Fibroblast of pulmonary artery (primary cell): ENCODE measurements around the gene EXT2.

ENCODE experiments used
- DNase-seq: peaks from one replicate; pipeline ENCODE4 v3.0.0-alpha.2; 2010; ENCODE audit warnings: low read depth
- H3K4me3 ChIP-seq: replicated peaks from 2 replicates; pipeline ENCODE4 v1.5.1; 2011; ENCODE audit warnings: low read depth, mild to moderate bottlenecking, control low read depth, low read length, moderate library complexity
- TF ChIP-seq, protein P1 (sequence below): IDR thresholded peaks from 2 replicates; pipeline ENCODE4 v1.5.1; 2011; ENCODE audit warnings: mild to moderate bottlenecking, control low read depth, low read length, inconsistent platforms; ENCODE audit errors: missing control alignments

EXT2 gene

DNA sequence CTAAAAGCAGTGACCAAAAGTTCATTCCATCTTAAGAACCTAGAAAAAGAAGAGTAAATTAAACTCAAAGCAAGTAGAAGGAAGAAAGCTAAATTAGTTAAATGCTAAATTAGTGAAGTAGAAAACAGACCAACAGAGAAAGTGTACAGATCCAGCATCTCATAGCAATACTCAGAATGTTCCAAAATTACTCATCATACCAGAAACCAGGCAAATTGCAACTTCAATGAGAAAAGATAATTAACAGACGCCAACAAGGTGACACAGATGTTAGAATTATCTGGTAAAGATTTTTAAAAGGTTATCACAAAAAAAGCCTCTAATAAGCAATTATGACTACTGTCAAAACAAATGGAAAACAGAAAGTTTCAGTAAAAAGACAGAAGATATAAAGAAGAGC, 117.7 kb downstream of the EXT2 start:
- H3K4me3 ChIP-seq = no peak overlapping the region
- TF ChIP-seq, protein P1, sequence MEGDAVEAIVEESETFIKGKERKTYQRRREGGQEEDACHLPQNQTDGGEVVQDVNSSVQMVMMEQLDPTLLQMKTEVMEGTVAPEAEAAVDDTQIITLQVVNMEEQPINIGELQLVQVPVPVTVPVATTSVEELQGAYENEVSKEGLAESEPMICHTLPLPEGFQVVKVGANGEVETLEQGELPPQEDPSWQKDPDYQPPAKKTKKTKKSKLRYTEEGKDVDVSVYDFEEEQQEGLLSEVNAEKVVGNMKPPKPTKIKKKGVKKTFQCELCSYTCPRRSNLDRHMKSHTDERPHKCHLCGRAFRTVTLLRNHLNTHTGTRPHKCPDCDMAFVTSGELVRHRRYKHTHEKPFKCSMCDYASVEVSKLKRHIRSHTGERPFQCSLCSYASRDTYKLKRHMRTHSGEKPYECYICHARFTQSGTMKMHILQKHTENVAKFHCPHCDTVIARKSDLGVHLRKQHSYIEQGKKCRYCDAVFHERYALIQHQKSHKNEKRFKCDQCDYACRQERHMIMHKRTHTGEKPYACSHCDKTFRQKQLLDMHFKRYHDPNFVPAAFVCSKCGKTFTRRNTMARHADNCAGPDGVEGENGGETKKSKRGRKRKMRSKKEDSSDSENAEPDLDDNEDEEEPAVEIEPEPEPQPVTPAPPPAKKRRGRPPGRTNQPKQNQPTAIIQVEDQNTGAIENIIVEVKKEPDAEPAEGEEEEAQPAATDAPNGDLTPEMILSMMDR = no peak
- DNase-seq = no peak

DNA sequence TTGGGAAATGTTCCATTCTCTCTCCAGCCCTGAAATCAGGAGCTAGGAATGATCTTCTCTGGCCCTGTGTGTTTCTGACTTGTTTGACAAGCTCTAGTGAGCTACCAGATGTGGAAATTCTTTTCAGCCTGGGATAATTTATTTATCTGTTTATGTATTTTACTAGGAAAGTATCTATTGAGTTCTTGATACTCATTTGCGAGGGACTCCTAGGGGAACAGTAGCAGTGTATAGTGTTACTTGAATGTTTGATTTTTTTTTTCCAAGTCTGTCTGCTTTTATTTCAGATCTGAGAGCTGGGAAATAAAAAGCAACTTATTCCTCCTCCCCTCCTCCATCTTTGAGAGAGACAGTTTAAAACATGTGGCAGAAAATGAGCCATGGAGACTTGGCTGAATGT, 122.0 kb downstream of the EXT2 start:
- TF ChIP-seq, protein P1 = no peak
- no peak for DNase-seq
- no peak overlapping the region for H3K4me3 ChIP-seq

DNA sequence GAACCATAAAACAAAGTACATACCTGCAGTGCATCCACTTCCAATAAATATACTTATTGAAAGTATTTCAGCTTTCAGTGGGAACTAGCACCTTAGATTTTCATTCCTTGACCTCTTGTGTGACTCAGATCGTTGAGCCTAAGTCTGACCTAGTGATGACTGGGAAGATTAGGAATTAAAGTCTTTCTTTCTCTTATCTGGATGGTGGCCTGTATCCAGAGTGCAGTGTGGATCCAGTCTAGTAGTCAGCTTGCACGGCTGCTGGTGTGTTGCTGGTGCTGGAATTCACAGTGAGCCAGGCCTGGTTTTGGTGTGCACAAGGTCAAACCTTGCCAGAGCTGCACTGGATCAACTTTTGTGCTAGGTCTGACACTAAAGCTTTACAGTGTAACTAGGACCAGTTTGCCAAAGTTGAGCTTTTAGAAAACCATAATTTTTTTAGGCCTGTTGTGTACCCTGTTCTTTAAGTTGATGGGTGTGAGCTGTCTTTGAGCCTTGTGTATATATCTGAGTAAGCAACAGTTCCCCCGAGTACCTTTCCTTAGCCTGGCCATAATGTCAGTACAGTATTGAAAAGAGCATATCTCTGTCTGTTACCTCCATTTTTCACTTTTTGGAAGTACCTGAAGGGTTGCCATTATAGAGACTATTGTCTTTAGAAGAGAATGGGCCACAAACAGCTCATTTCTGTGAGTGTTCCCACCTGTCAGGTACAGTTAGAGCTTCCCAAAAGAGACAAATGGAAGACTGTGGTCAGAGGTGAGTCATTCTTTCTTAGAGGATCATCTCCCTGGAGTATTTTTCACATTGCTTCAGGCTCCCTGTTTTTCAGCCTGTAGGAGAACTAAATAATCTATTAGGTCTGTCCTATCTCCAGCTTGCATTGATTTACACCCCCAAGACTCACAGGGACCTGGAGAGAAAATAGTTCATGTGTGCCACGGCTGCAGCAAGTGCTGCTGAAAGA, 124.6 kb downstream of the EXT2 start:
- DNase-seq = no peak
- no peak overlapping the region for H3K4me3 ChIP-seq
- TF ChIP-seq, protein P1 = no peak

DNA sequence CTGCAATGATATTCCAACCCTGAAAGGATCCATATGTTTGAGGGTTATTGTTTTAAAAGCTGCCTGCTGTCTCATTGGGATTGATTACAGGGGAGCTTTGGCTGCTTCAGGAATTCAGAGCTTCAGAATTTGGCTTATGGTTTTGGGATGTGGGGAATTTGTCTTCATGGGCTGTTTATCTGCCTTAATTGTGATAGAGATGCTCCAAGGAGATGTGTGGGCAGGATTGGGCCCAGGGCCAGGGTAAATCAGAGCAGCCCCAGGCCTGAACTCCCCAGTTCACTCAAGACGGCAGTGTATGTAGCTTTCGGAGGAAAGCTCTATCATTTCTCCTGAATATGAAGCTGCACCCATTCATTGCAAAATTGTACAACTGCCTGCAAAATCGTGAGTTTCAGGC, 126.0 kb downstream of the EXT2 start:
- TF ChIP-seq, protein P1 = no peak
- H3K4me3 ChIP-seq = no peak overlapping the region
- DNase-seq = no peak

DNA sequence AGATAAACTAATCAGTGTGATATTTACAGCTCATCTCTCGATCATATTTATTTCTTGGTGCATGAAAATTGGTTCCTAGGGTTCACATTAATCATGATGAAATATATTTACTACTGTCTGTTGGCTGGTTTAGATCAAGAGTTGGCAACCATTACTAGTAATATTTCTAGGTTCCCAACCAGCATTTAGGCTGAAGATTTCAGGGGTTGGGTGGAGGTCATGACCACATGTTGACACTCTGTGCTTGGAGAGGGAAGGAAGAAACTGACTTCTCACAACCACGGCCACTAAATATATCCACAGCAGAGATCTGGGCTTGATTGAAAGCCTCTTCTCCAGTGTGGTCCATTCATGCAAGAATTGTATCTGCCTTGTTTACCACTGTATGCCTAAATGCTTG, 126.5 kb downstream of the EXT2 start:
- H3K4me3 ChIP-seq = no peak overlapping the region
- TF ChIP-seq, protein P1 = no peak
- no peak for DNase-seq

DNA sequence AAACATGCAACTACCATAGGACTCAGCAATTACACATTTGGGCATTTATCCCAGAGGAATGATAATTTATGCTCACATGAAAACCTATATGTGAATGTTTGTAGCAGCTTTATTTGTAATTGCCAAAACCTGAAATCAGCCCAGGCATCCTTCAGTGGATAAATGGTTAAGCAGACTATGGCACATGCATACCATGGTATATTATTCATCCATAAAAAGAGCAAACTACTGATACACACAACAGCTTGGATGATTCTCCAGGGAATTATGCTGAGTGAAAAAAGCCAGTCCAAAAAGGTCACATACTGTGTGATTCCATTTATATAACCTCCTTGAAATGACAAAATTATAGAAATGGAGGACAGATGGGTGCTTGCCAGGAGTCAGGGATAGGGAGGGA, 127.8 kb downstream of the EXT2 start:
- DNase-seq = peak; percentile 26

More for the DNA sequence above, 127.8 kb downstream of the EXT2 start:
- no peak overlapping the region for H3K4me3 ChIP-seq
- TF ChIP-seq, protein P1 = no peak
